Endothelial cell (in vitro differentiated cells): ENCODE results near the gene TMEM201. TPM values are rescaled to one million over a fixed set of nuclear protein-coding genes. Genes with fewer than 3 reads are reported as not detected.

Experiments used
- DNase-seq: peaks from one replicate; pipeline ENCODE4 v3.0.0; 2021; ENCODE audit warnings: low spot score
- H3K27ac Mint-ChIP-seq: one replicate; pipeline ENCODE4 v1.8.0; 2021; ENCODE audit warnings: mixed read lengths, inconsistent platforms; ENCODE audit not compliant: unreplicated experiment
- H3K27me3 Mint-ChIP-seq: one replicate; pipeline ENCODE4 v1.8.0; 2021; ENCODE audit warnings: mild to moderate bottlenecking, moderate library complexity, mixed read lengths, inconsistent platforms; ENCODE audit not compliant: unreplicated experiment
- H3K36me3 Mint-ChIP-seq: one replicate; pipeline ENCODE4 v1.8.0; 2021; ENCODE audit warnings: mild to moderate bottlenecking, low read depth, mixed read lengths, inconsistent platforms; ENCODE audit not compliant: unreplicated experiment
- H3K4me1 Mint-ChIP-seq: one replicate; pipeline ENCODE4 v1.8.0; 2021; ENCODE audit warnings: mild to moderate bottlenecking, mixed read lengths, inconsistent platforms; ENCODE audit not compliant: unreplicated experiment
- H3K4me3 Mint-ChIP-seq: one replicate; pipeline ENCODE4 v1.8.0; 2021; ENCODE audit warnings: mild to moderate bottlenecking, mixed read lengths, inconsistent platforms; ENCODE audit not compliant: unreplicated experiment
- H3K9me3 Mint-ChIP-seq: one replicate; pipeline ENCODE4 v1.8.0; 2021; ENCODE audit warnings: mixed read lengths, inconsistent platforms; ENCODE audit not compliant: unreplicated experiment
- CTCF ChIP-seq: fragments of 200-600 bp; sonication (generic); IDR thresholded peaks from one replicate; pipeline ENCODE4 v1.5.0; 2021; ENCODE audit warnings: antibody characterized with exemption; ENCODE audit not compliant: unreplicated experiment
- total RNA-seq: library from RNA; stranded (reverse); fragmentation: NEBNext Ultra II Directional; extraction: Animal tissue kit (Norgen Biotek cat#: 25700); gene quantifications from one replicate; pipeline ENCODE4 v1.2.1, GENCODE V29; 2021; ENCODE audit not compliant: unreplicated experiment

The TMEM201 gene
- total RNA-seq, 1 donor from 2014 or later: 19.1 TPM

GRCh38 chr1:9611716-9612115 is 23.0 kb downstream of the TMEM201 start:
- H3K27ac Mint-ChIP-seq: no peak overlapping the region
- DNase-seq: no peak
- no peaks in the 10 kb centered on the region for H3K4me1 Mint-ChIP-seq
- no peak overlapping the region for H3K4me3 Mint-ChIP-seq
- no peaks in the 10 kb centered on the region for H3K36me3 Mint-ChIP-seq
- H3K27me3 Mint-ChIP-seq: peaks cover 6% of the 10 kb centered on the region
- no peaks in the 10 kb centered on the region for H3K9me3 Mint-ChIP-seq
- TF ChIP-seq CTCF: no peak

GRCh38 chr1:9612162-9612845 is 23.6 kb downstream of the TMEM201 start:
- Mint-ChIP-seq H3K27me3 (peaks cover 6% of the 10 kb centered on the region), H3K27ac (no peak overlapping the region), H3K4me1 (no peaks in the 10 kb centered on the region), H3K36me3 (no peaks in the 10 kb centered on the region), H3K9me3 (no peaks in the 10 kb centered on the region), H3K4me3 (no peak overlapping the region)
- no peak for TF ChIP-seq CTCF
- DNase-seq: no peak

GRCh38 chr1:9612871-9613624 is 24.3 kb downstream of the TMEM201 start:
- Mint-ChIP-seq H3K27me3 (peaks cover 6% of the 10 kb centered on the region), H3K4me1 (no peaks in the 10 kb centered on the region), H3K27ac (no peak overlapping the region), H3K9me3 (no peaks in the 10 kb centered on the region), H3K36me3 (no peaks in the 10 kb centered on the region), H3K4me3 (no peak overlapping the region)
- no peak for DNase-seq
- TF ChIP-seq CTCF: no peak

- no peaks in the 10 kb centered on the region for H3K4me1 Mint-ChIP-seq
- no peak overlapping the region for H3K27ac Mint-ChIP-seq
- no peak for DNase-seq
- peaks cover 6% of the 10 kb centered on the region for H3K27me3 Mint-ChIP-seq
- H3K9me3 Mint-ChIP-seq: no peaks in the 10 kb centered on the region
- no peaks in the 10 kb centered on the region for H3K36me3 Mint-ChIP-seq
- no peak for TF ChIP-seq CTCF
- no peak overlapping the region for H3K4me3 Mint-ChIP-seq
Measured at GRCh38 chr1:9613625-9614299, 25.1 kb downstream of the TMEM201 start.
